Right lobe of liver (tissue), 4 donors: ENCODE measurements around the gene CDIP1.

Source experiments
- CTCF ChIP-seq, 4 donors: fragments of 200-600 bp in 3 of 4; fragments of 450-650 bp in 1 of 4; IDR thresholded peaks; one replicate each; pipeline versions ENCODE4 v1.5.1 to v1.8.0; 2016 to 2022; ENCODE audit warnings: antibody characterized with exemption in 4 of 4, mild to moderate bottlenecking in 2 of 4
- POLR2A ChIP-seq: fragments of 450-650 bp; IDR thresholded peaks from one replicate; pipeline ENCODE4 v1.6.1; 2017; ENCODE audit warnings: antibody characterized with exemption, mild to moderate bottlenecking
- donor health status: DM: no; HTN: no; CAD: no.
- donor health status: DM: no; HTN: no; CAD: no.
- donor health status: DM: no; HTN: yes; CAD: no.

- TF ChIP-seq CTCF (IDR thresholded peaks at IDR 0.05) (no peak), POLR2A (no peak)
Measured at GRCh38 chr16:4500272-4500671, 38.3 kb downstream of the CDIP1 start.
